ENCODE results near the gene CNKSR3.
"Not testable (repeated sequence)": the region's sequence is repeated elsewhere in the genome, so short reads cannot be mapped to it uniquely, and the experiment has no call there.

The CNKSR3 gene

DNA sequence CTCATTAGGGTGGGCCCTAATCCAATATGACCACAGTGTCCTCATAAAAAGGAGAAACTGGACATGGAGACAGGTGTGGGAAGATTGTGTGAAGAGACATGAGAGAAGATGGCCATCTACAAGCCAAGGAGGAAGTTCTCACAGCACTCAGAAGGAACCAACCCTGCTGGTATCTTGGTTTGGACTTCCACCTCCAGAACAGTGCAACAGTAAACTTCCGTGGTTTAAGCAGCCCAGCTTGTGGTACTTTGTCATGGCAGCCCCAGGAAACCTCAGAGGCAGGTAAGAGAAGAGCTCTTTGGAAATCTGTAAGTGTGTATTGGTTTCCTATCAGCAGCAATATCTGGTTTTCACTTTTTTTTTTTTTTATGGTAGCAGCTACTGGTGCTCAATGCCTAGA lies 16.5 kb upstream of the CNKSR3 start:
- DNase-seq: no peak

DNA sequence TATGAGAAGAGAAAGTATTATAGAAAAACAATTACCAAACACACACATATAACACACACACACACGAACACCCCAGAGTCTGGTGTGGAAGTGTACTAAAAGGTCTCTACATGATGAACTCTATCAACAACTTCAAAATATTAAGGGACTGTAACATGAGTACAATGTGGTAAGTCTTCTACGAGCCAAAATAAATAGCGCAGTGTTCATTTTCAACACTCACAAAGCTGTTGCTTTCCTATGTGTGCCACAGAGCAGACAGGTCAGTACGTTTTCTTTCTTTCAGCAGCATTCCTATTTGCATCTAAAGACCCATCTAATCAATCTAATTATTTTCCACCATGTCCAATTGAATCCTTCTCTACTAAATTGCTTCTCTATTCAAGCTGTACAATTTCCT lies 12.1 kb upstream of the CNKSR3 start:
- no peak for DNase-seq

DNA sequence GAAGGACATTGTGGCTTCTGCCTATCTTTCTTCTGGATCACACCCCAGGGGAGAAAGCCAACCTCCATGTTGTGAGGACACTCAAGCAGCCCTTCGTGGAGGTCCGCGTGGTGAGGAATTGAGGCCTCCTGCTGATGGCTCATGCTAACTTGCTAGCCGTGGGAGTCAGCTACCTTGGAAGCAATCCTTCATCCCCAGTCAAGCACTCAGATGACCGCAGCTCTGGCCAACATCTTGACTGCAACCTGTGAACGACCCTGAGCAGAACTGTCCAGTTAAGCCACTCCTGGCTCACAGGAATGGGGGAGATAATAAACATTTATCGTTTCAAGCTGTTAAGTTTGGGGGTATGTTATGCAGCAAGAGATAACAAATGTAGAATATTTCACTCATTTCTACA lies 10.9 kb upstream of the CNKSR3 start:
- DNase-seq: no peak

DNA sequence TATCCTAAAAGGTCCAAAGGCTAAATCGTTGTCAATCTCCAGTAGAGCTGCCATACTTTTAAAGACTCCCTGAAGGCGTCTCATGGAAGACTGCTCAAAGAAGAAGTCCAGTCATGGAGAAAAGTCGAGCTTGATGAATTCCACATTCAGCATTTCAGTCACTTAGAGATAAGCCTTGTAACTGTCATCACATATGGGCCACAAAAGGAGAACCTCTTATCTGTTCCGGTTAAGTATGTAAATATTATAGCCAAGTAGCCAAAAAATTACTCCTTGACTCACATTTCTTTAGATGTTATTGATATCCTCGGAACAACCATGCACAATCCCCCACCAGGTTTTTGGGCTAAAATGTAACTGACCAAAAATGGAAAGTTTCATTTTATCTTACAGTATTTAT lies 9.8 kb upstream of the CNKSR3 start:
- no peak for DNase-seq

DNA sequence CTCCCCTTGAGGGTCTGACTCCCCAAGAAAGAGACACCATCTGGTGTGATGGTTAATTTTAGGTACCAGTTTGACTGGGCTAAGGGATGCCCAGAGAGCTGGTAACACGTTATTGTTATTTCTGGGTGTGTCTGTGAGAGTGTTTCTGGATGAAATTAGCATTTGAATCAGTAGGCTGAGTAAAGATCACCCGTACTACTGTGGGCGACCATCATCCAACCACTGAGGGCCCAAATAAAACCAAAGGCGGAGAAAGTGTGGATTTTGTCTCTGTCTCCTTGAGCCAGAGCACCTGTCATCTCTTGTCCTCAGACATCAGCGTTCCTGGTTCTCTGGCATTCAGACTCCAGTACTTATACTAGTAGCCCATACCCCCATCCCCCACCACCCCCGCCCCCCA lies 7.9 kb upstream of the CNKSR3 start:
- no peak for DNase-seq

DNA sequence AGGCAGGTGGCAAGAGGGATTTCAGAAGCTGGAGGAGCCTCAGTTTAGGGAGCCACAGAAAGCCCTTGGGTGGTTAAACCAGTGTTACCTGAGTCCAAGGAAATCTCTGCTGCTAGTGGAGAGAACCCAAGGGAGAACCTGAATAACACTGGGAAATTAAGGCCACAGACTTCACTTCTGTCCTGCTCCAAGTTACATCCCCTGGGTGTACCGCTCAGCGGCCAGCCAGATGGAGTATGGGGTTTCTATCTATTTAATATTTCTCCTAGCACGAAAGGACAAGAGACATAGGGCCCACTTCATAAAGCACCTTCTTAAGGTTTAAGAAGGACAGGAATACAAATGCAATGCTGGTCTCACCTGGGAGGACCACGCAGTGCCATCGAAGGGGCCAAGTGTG lies 5.8 kb upstream of the CNKSR3 start:
- DNase-seq: no peak

DNA sequence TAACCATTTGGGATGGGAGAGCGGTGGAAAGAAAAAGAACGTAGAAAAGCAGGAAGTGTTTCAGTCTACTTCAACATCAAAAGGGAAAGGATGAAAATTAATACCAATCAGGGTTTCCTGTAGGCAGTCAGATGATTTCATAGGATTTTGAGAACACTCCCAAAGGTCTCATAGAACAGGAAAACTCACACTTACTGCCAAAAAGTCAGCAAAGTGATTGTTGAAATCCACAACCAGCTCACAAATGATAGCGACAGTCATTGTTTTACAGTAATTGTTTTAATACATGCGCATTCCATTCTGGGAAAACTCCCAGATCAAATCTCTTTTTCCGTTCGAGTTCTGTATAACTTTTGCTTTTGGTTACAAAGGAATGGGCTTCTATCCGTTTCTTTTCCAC lies 5.3 kb upstream of the CNKSR3 start:
- no peak for DNase-seq

DNA sequence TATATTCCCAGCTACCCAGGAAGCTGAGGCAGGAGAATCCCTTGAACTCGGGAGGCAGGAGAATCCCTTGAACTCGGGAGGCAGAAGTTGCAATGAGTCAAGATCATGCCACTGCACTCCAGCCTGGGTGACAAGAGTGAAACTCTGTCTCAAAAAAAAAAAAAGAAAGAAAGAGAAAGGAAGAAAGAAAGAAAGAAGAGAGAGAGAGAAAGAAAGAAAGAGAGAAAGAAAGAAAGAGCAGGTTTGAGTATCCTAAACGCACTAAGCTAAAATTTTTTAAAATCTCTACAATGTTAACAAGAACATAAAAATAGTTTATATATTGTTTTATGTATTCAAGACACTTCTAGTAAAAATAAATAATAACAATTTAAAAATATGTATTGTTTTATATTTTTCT lies 4.6 kb upstream of the CNKSR3 start:
- DNase-seq: not testable (repeated sequence)

DNA sequence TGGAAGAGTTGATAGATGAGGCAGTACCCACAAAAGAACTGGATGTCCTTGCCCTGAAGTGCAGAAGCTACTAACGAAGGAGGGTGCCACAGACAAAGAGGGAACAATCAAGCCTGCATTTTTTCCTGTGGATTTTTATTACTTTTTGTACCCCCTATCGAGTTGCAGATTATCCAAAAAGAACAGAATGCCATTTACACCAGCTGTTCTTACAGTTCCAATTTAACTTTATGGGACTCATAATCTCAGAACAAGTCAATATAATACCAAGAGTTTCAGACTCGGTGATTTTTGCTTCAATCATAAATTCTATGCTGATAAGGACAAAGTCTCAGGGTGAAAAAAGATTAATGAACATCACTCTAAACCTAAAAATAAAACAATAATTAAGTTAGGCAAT lies 4.0 kb upstream of the CNKSR3 start:
- DNase-seq: no peak

DNA sequence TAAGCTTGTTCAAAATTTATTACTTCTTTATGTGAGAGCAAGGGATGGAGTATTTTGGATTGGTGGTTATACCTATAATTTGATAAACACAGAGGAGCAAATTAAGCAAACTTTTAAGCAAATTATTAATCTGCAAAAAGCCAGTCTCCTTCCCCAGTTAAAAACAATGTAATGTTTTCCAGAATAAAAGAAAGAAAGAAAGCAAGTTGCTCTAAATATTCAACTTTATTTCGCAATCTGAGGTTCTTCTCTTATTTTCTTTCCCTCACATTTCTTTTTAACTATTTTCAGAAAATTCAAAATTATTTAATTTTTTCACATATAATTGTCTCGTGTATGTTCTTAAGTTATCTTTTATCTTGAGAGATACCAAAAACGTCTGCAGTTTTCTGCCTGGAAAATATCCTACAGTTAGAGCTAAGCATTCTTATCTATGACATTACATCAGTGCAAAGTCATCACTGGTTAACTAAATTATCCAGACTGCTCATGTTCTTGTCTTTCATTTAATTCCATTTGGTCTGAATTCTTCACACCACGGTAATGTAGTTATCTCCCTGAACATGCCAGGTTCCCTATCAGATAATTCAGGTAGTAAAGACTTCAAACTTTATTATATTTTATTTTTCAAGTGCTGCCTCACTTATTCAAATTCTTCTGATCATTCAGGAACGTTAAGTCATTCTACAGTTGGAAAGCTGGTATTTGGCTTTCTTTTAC lies 3.3 kb upstream of the CNKSR3 start:
- DNase-seq: no peak

DNA sequence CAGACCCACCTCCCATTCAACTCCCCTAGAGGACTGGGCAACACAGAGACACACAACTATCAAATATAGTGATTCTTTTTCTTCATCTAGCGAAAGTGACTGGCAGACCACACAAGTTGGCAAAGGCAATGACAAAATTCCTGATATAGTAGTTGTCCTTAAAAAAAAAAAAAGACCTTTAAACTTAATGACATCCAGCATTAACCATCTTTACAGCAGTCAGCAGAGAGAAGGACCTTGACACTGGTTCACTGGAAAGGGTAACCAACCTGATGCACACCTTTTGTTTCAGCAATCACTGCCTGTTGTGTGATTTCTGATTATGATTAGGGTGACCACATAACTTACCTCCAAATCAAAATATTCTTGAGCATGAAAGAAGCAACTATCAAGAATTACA lies 1.7 kb upstream of the CNKSR3 start:
- no peak for DNase-seq

DNA sequence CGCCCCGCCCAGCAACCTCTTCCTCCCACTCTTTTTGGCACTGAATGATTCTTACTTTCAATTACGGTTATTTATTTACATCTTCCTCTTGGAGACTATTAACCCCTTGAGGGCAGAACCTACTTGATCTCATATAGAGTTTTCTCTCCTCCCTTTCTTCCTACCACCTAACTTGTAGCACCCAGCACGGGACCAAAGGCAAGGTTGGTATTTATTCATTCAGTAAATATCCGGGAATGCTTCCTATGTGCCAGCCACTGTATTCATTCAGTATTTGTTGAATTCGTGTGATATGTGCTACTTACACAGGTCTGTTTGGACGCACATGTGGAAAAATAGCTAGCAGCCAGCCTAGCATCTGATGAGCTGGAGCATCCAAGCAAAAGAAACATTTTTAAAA lies 1.3 kb upstream of the CNKSR3 start:
- DNase-seq: no peak

DNA sequence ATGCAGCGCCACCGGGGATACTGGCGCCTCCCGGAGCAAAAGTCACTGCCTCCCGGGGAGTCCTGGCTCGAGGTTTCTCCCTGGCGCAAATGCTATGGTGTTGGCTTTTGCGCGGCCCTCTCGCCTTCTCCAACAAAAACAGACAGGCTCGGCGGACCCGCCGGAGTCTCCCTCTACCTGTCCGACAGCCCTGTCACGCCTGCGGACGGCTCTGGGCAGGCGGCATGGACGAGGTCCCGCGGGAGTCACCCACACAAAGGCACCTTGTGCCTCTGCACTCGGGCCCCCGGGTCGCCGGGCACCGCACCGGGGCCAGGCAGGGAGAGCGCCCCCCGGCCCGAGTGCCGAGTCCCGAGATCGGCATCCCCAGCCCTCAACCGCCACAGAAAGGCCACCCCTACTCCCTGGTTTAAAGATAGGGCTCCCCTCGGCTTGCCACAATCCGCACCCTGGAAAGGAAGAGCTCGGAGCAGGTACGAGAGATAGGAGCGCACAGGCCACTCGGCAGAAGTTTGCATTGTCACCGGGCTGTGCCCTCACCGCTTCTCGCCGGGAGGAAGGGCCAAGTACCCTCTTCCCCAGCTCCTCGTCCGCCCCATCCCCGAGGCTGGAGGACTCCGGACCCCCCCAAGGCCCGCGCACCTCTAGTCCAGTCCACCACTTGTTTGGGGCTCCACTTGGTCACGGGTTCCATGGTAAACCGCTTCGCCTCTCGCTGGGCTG lies 903 bp downstream of the CNKSR3 start:
- no peak for DNase-seq

DNA sequence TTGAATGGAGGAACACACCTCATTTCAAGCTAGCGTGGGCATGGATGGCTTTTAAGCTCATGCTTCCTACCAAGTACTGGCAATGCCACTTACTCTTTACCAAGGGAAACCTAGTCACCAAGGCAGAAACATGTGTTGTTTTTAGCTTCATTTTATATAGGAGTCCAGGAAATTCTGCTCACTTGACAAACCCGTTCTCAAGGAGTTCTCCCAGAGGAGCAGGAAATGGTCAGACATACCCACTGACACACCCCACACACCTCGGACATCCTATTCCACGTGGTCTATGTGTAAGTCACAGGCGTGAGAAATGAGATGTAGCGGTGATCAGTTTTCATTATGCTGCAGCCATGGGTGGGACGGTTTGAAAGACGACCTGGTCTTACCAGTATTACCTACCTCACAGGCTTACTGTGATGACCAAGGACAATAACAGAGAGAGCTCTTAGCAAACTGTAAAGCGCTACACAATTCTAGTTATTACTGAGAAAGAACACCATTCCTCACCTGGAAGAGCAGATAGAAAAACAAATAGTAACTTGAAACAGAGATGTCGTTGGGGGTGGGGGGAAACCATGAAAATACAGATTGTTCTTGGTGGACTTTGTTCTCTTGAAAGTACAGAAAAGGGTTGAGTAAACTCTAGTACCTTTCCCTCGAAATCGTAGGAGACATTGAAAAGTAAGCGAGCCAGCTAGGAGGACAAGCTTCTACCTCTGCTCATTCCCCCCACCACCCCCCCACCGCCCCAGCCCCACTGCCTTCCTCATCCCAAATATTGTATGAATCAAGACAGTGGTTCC lies 1.7 kb downstream of the CNKSR3 start:
- no peak for DNase-seq

DNA sequence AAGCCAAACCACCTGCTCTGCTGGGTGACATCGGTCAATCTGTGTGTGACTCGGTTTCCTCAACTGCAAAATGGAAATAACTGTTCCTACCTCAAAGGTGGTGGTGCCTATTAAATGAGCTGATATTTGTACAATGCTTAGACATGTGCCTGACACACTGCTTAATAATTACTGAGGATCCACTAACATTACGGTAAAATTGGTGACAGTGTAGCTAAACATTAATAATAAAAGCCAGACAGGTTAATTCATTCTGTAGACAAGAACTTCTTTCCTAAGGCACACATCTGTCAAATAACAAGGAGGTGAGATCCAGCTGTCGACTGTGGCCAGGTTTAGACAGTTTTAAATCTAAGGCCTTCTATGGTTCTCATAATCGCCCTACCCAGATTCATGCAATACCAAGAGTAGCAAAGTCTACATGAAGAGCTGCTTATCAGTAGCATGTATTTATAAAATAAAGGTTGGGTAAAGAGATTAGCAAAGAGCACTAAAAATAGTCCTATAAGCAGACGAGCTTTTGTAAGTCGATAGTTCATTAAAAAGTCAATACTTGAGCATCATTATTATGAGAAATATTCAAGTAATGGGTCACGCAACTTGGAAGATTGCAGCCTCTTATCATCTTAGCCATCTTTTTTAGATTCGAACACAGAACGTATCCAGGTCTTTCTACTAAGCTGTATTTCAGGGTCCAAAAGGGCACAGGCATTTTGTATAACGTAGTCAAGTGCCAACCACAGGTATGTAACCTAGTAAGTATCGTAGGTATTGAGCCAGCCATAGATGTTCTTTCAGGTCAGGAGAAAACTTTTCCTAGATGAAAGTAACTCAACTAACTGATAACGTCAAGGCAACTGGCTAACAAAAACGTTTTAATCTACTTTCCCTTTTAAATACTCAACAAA lies 3.2 kb downstream of the CNKSR3 start:
- DNase-seq: no peak

DNA sequence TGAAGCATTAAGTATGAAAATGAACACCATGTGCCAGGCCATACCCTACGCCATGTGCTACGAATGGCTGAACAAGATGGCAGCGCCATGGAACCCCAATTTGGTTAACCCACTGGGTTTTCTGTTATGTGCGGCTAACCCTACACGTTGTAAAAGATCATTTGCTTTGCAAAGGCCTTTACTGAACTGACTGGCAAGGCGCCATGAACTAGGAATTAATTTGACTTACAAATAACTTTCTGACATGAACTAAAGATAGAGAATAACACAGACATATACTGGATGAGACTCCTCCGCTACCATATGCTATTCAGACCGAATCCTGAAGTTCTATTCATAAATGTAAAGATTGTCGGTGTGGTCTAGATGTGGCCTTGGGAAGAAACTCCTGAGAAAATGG lies 3.9 kb downstream of the CNKSR3 start:
- no peak for DNase-seq

DNA sequence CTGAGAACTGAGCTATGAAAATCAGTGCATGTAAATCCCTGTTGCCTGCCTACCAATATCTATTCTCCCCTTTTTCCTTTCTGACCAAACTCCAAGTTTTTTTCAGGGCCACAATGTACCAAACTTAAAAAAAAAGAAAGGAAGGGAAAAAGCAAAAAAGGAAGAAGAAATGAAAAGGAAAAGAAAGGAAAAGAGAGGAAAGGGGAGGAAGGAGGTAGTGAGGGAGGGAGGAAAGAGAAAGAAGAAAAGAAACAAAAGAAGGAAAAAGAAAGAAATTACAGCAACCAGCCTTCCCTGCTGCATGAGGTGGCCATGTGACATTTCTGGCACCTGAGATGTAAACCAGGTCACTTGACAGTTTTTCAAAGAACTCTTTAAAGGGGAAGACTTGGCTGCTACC lies 4.4 kb downstream of the CNKSR3 start:
- DNase-seq: no peak

DNA sequence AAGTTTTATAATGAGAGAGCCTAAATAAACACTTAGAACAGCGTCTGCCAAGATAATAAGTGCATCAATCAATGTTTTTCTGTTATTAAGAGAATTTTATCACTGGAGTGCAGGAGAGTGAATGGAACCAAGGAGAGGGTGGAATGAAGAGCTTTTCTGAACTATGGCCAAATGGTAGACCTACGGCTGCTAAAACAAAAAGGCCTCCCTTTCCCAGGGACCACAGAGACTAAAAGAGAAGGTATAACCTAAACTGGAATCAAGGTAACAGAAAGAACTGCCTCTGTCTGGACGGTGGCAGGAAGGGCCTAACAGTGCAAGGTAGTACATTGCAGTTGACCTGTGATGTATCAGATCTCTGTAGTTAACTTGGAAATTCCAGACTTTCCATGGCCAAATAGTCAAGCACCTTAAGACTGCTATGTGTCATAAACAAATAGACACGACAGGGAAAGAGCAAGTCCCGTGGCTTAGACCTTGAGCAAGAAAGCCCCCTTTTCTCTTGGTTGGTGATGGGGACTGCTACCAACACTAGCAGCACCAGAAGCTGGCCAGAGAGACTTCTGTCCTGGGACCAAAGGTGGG lies 5.5 kb downstream of the CNKSR3 start:
- no peak for DNase-seq

DNA sequence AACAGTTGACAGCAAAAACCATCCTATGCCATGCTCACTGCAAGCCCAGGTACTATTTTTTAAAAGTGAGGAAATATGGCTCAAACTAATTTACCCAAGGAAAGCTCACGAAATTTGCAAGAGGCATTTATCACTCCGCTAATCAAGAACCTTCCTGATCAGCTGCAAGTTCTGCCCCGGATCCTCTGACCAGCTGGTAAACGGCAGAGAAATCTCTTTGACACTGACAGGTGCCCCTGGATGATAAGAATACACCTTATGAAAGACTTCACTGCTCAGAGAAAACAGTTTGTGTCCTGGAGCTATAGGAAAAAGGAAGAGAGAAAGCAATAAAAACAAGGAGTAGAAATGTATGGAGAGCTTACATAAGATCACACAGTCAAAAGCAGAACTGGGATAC lies 6.4 kb downstream of the CNKSR3 start:
- no peak for DNase-seq

DNA sequence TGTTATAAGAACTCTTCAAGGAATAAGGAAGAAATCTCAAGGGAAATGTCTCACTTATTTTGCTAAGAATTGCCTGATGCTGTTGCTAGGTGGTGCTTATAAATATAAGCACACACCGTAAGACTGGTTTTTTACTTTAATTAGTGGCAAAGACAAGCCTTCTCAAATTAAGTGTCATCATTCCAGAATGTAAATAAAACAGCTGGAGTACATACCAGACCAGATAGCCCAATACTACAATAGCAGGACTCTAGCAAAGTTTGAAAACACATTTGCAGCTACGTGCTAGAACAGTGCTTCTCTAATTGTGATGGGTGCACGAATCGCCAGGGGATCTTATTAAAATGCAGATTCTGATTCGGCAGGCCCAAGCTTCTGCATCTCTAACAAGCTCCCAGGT lies 6.8 kb downstream of the CNKSR3 start:
- DNase-seq: no peak

DNA sequence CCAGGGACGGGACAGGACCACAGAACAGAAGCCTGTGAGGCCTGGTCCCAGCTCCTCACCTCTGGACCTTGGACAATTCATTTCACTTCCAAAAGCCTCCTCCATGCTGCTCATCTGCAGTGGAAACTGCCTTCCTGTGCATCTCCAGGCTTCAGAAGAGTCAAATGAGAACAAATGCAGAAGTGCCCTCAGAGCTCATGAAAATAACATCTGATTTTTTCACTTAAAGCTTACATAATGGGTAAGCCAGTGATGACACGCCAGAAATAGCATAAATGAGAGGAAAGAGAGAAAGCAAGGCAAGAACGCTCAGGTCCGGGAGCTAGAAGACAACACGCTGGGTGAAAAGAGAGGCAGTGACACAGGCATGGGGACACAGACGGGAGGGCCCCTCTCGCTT lies 7.9 kb downstream of the CNKSR3 start:
- DNase-seq: no peak

DNA sequence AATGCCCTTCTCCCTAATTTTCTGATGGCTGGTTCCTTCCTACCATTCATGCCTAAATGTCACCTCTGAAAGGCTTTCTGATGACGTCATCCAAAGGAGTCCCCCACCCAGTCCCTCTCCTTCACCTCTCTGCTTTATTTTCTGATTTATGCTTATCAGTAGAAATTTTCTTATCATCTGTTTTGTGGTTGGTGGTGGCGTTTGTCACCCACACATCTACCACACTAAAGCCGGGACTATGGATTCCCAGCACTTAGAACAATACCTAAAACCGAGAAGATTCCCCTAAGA lies 9.0 kb downstream of the CNKSR3 start:
- DNase-seq: no peak

All from activated CD4-positive, CD25-positive, alpha-beta regulatory T cell (primary cell).